ENCODE data around the gene TMEM17. TPM values are rescaled to one million over a fixed set of nuclear protein-coding genes. Genes with fewer than 3 reads are reported as not detected.

TMEM17 gene
- total RNA-seq, 2 donors from 2014 or later = 2.3 to 3.3 TPM

- no peak for TF ChIP-seq POLR2A (IDR thresholded peaks at IDR 0.05)
- TF ChIP-seq, protein P1, sequence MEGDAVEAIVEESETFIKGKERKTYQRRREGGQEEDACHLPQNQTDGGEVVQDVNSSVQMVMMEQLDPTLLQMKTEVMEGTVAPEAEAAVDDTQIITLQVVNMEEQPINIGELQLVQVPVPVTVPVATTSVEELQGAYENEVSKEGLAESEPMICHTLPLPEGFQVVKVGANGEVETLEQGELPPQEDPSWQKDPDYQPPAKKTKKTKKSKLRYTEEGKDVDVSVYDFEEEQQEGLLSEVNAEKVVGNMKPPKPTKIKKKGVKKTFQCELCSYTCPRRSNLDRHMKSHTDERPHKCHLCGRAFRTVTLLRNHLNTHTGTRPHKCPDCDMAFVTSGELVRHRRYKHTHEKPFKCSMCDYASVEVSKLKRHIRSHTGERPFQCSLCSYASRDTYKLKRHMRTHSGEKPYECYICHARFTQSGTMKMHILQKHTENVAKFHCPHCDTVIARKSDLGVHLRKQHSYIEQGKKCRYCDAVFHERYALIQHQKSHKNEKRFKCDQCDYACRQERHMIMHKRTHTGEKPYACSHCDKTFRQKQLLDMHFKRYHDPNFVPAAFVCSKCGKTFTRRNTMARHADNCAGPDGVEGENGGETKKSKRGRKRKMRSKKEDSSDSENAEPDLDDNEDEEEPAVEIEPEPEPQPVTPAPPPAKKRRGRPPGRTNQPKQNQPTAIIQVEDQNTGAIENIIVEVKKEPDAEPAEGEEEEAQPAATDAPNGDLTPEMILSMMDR (IDR thresholded peaks at IDR 0.05) = no peak
- DNase-seq (no peak), ATAC-seq (no peak)
- 45 to 53% methylated on average over 3 of the region's 3 CpGs for WGBS, 2 donors
- H3K27me3 ChIP-seq = no peaks in the 10 kb centered on the region
- peaks cover 24% of the 10 kb centered on the region for H3K4me1 ChIP-seq
- intact Hi-C loops (cut with DNase I) = loop anchor here (5.0 kb wide), 1 partner anchor 328 kb away; no protein-coding TSS in a partner anchor
- H3K9me3 ChIP-seq = no peaks in the 10 kb centered on the region
- no peak overlapping the region for H3K4me3 ChIP-seq
- no peak overlapping the region for H3K27ac ChIP-seq
- no peaks in the 10 kb centered on the region for H3K36me3 ChIP-seq (replicated peaks in 1 of 2; ENCODE audit: insufficient read depth in 1 of 2, low read depth in 2 of 2)
Measured at GRCh38 chr2:62453955-62454354, 52.0 kb downstream of the TMEM17 start.

GRCh38 chr2:62452701-62453454 lies 53.1 kb downstream of the TMEM17 start:
- Histone ChIP-seq H3K27ac (no peak overlapping the region), H3K27me3 (no peaks in the 10 kb centered on the region), H3K4me1 (peaks cover 24% of the 10 kb centered on the region), H3K4me3 (no peak overlapping the region), H3K9me3 (no peaks in the 10 kb centered on the region), H3K36me3 (replicated peaks in 1 of 2; ENCODE audit: insufficient read depth in 1 of 2, low read depth in 2 of 2) (no peaks in the 10 kb centered on the region)
- TF ChIP-seq POLR2A (IDR thresholded peaks at IDR 0.05) = no peak
- TF ChIP-seq, protein P1 (IDR thresholded peaks at IDR 0.05) = no peak
- ATAC-seq (no peak), DNase-seq (peak in 1 of 4 donors; percentile 64)
- WGBS, 2 donors = 82 to 84% methylated on average over 3 to 7 of the region's 7 CpGs
- intact Hi-C loops (cut with DNase I) = loop anchor here (5.0 kb wide), 1 partner anchor 329 kb away; no protein-coding TSS in a partner anchor

DNA sequence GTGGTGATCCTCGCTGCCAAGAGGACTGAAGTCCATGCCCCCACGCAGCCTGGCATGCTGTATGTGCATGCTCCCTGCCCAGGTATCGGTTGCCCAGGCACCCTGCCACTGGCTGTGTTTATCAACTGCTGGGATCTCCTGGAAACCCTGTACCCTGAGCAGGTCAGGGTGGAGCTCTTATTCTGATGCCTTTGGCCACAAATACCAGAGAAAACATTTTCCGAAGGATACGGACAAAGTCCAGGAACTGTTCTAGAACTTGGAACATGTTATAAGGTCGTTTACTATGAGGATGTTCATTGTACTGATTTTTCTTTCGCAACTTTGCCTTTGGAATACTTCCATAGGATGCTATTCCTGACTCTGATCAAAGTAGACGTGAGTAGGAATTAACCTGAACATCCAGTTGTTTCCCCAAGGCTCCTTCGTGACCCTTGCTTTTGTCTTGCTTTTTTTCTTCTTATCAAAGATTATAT lies 55.2 kb downstream of the TMEM17 start:
- Histone ChIP-seq H3K9me3 (no peaks in the 10 kb centered on the region), H3K4me1 (peaks cover 12% of the 10 kb centered on the region), H3K27ac (peak overlapping the region in 1 of 4 donors; percentile 39), H3K36me3 (replicated peaks in 1 of 2; ENCODE audit: insufficient read depth in 1 of 2, low read depth in 2 of 2) (no peaks in the 10 kb centered on the region), H3K27me3 (no peaks in the 10 kb centered on the region), H3K4me3 (no peak overlapping the region)
- DNase-seq (peak; percentile 57 to 73 (median 68)), ATAC-seq (peak; percentile 89)
- TF ChIP-seq POLR2A (IDR thresholded peaks at IDR 0.05) = no peak
- TF ChIP-seq, protein P1 (IDR thresholded peaks at IDR 0.05) = no peak
- intact Hi-C loops (cut with DNase I) = loop anchor here (5.0 kb wide), 1 partner anchor 332 kb away; no protein-coding TSS in a partner anchor
- 29 to 33% methylated on average over 9 of the region's 9 CpGs for WGBS, 2 donors

Small RNA genes lying within 50 kb of the gene (small RNA-seq; reads per million reads assigned to genes)
- gene AC107083.1 (not detected), gene RN7SL18P (not detected)

Other genes starting within 250 kb of the TMEM17 start
- 10 to 100 TPM; 43.6 to 45.8 TPM for gene EHBP1, start 199.5 kb upstream of the TMEM17 start, total RNA-seq